ENCODE data around the gene RPTN. TPM values are rescaled to one million over a fixed set of nuclear protein-coding genes. Genes with fewer than 3 reads are reported as not detected.

RPTN gene
- total RNA-seq, 4 donors from 2014 or later = 0.09 to 0.95 (median 0.14) TPM

DNA sequence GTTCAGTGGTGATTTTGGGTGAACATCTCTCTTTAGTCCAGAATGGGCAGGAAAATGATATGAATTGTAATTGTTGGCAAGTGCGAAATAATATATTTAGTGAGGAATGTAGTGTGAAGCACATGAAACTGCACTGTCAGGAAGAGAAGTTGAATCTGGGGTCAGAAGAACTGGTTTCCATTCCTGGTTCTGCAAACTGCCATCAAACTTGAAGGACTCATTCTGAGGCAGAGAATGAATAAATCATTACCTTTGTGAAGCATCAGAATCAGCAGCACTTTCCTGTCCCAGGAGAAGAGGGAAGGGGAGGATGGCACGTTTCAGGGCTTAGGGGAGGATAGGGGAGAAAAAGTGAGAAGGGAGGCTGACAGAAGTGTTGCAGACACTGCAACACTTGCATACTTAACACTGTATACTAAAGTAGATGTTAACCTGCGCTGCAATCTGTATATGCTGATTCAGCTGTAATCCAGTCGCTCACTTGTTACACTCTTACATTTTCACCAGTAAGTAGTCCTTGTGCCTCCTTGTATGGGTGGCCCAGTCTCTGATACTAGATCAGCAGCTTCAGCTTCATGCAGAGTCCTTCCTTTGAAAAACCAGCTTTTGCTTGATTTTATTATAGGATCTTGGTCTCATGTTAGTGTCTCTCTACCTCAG lies 10.5 kb upstream of the RPTN start:
- TF ChIP-seq, protein P1, sequence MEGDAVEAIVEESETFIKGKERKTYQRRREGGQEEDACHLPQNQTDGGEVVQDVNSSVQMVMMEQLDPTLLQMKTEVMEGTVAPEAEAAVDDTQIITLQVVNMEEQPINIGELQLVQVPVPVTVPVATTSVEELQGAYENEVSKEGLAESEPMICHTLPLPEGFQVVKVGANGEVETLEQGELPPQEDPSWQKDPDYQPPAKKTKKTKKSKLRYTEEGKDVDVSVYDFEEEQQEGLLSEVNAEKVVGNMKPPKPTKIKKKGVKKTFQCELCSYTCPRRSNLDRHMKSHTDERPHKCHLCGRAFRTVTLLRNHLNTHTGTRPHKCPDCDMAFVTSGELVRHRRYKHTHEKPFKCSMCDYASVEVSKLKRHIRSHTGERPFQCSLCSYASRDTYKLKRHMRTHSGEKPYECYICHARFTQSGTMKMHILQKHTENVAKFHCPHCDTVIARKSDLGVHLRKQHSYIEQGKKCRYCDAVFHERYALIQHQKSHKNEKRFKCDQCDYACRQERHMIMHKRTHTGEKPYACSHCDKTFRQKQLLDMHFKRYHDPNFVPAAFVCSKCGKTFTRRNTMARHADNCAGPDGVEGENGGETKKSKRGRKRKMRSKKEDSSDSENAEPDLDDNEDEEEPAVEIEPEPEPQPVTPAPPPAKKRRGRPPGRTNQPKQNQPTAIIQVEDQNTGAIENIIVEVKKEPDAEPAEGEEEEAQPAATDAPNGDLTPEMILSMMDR (IDR thresholded peaks at IDR 0.05) = no peak
- TF ChIP-seq POLR2A (IDR thresholded peaks at IDR 0.05) = no peak
- Histone ChIP-seq H3K36me3 (no peaks in the 10 kb centered on the region), H3K27ac (peak overlapping the region; percentile 74 to 86 (median 82)), H3K4me1 (peaks cover 43 to 73% (median 55%) of the 10 kb centered on the region in 3 donors), H3K27me3 (no peaks in the 10 kb centered on the region), H3K4me3 (no peak overlapping the region), H3K9me3 (no peaks in the 10 kb centered on the region)
- no peak for DNase-seq
- WGBS, 2 donors = 76 to 85% methylated on average over 4 of the region's 4 CpGs
- intact Hi-C loops (cut with DNase I) = no loop called here

DNA sequence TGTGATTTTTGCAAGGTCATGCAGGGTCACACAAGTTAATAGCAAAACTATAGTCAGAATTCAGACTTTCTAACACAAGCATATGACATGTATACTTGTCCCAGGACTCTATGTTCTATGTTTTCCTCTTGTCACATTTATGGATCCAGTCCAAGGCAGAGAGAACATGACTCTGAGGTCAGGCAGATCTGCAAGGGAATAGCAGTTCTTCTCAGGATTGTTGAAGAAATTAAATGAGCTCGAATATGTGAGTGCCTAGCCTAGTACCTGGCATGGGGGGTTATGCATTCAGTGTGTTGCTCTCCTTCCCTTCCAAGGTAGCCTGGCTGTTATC lies 9.5 kb upstream of the RPTN start:
- H3K4me3 ChIP-seq = no peak overlapping the region
- peak overlapping the region; percentile 74 to 86 (median 82) for H3K27ac ChIP-seq
- peaks cover 51 to 83% (median 63%) of the 10 kb centered on the region in 3 donors for H3K4me1 ChIP-seq
- DNase-seq = no peak
- H3K27me3 ChIP-seq = no peaks in the 10 kb centered on the region
- no peaks in the 10 kb centered on the region for H3K36me3 ChIP-seq
- TF ChIP-seq, protein P1 (IDR thresholded peaks at IDR 0.05) = no peak
- TF ChIP-seq POLR2A (IDR thresholded peaks at IDR 0.05) = no peak
- 8 to 40% methylated on average over 1 of the region's 1 CpG for WGBS, 2 donors
- H3K9me3 ChIP-seq = no peaks in the 10 kb centered on the region
- intact Hi-C loops (cut with DNase I) = no loop called here

DNA sequence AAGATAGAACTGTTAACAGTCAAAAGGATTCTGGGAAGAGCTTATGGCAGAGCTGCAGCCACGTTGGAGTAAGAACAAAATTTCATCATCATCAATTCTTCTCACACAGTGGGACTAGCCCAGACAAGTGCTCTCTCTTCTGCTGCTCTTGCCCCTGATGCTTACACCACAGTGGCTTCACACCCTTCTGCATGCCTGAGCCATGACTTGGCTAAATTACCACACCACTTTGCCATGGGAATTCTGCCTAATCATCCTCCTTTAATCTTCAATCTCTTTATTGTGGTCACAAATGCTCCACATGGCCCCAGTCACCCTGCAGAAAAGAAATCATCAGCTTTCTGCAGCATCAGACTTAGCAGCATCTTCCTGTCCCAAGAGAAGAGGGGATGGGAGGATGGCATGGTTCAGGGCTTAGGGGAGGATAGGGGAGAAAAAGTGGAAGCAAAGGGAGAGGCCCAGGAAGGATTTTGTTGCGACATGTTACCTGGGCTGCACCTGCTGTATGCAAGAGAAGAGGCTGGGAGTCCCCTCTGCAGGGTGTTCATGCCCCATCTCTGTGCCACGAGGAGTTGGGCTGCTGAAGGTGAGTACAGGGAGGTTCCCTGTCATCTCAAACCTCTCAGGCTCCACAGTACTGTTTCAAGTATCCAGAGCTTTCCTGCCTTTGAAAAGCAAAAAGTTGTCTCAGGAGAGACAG lies 9.0 kb upstream of the RPTN start:
- no peak for DNase-seq
- intact Hi-C loops (cut with DNase I) = no loop called here
- no peak overlapping the region for H3K4me3 ChIP-seq
- H3K27me3 ChIP-seq = no peaks in the 10 kb centered on the region
- H3K9me3 ChIP-seq = no peaks in the 10 kb centered on the region
- H3K27ac ChIP-seq = peak overlapping the region; percentile 74 to 86 (median 82)
- TF ChIP-seq, protein P1 (IDR thresholded peaks at IDR 0.05) = no peak
- no peak for TF ChIP-seq POLR2A (IDR thresholded peaks at IDR 0.05)
- peaks cover 55 to 88% (median 68%) of the 10 kb centered on the region in 3 donors for H3K4me1 ChIP-seq
- WGBS, 2 donors = 4 to 36% methylated on average over 3 of the region's 3 CpGs
- no peaks in the 10 kb centered on the region for H3K36me3 ChIP-seq

DNA sequence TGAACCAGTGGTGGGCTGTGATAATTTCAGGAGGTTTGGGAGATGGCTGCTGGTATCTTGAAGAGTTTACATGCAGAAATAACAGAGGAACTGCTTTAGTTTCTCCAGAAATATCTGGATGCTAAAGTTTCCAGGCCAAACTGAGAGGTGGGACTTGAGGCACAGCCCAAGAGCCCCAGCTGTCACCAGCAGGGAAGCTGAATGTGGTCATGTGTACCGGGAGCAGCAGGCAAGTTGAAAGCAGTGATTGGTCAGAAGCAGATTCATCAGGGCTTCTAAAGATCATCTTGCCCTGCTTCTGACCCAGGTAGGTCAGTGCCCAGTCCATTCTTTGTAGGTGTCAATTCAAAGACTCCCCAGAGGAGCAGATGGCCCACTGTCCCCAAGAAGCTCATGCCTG lies 7.9 kb upstream of the RPTN start:
- no peaks in the 10 kb centered on the region for H3K9me3 ChIP-seq
- intact Hi-C loops (cut with DNase I) = no loop called here
- H3K4me3 ChIP-seq = no peak overlapping the region
- 0 to 50% methylated on average over 1 of the region's 1 CpG for WGBS, 2 donors
- H3K4me1 ChIP-seq = peaks cover 55 to 97% (median 72%) of the 10 kb centered on the region in 3 donors
- no peaks in the 10 kb centered on the region for H3K27me3 ChIP-seq
- TF ChIP-seq, protein P1 (IDR thresholded peaks at IDR 0.05) = no peak
- H3K27ac ChIP-seq = peak overlapping the region; percentile 72 to 86 (median 82)
- DNase-seq = no peak
- no peaks in the 10 kb centered on the region for H3K36me3 ChIP-seq

DNA sequence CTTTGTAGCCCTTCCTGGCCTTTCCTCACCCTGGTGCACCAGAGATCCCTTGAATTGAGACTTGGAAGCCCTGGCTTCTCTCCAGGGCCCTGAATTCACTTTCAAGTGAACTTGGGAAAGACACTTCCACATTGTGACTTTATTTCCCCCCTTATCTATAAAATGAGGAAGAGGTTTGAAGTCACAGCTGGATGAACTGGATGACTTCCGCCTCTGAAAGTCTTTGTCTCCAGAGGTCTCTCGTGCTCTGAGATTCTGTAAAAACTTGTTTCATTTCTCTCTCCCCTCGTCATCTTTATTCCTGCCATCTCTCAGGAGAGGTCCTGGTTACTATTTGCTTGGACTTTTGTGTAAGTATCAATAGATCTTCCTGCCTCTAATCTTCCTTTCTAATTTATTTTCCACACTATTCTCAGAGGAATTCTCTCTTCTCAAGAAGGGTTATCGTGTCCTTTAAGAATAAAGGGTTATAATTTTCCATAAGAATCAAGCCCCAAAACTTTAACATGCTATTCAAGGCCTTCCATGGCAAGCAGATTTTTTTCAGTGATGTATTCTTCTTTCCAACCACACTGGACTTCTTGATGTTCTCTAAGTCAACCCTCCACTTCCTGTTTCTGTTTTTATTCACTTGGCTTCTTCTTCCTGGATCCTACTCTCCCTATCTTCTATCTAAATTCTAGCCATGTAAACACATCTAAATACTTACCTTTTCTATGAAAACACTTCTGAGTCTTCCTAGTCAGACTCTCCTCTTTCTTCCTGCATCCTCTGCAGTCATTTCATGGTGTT lies 6.5 kb upstream of the RPTN start:
- peak overlapping the region; percentile 72 to 86 (median 78) for H3K27ac ChIP-seq
- no peaks in the 10 kb centered on the region for H3K27me3 ChIP-seq
- H3K9me3 ChIP-seq = no peaks in the 10 kb centered on the region
- no peak for DNase-seq
- intact Hi-C loops (cut with DNase I) = no loop called here
- H3K36me3 ChIP-seq = no peaks in the 10 kb centered on the region
- whole genome bisulfite sequencing, 2 donors = 62 to 81% methylated on average over 4 of the region's 4 CpGs
- H3K4me3 ChIP-seq = no peak overlapping the region
- H3K4me1 ChIP-seq = peaks cover 53 to 84% (median 69%) of the 10 kb centered on the region in 3 donors
- TF ChIP-seq POLR2A (IDR thresholded peaks at IDR 0.05) = no peak
- TF ChIP-seq, protein P1 (IDR thresholded peaks at IDR 0.05) = no peak

Data from esophagus squamous epithelium (tissue), 5 donors.